HG02610 (cell line): ENCODE measurements around the gene DPP4.
"Not testable (repeated sequence)": the region's sequence is repeated elsewhere in the genome, so short reads cannot be mapped to it uniquely, and the experiment has no call there.

Experiments used
- ATAC-seq: cut with Tn5 transposase; IDR thresholded peaks from one replicate; pipeline ENCODE4 v1.9.1; 2021; ENCODE audit warnings: mild to moderate bottlenecking, moderate library complexity; ENCODE audit not compliant: unreplicated experiment

The DPP4 gene

GRCh38 chr2:162060532-162060931 lies 13.5 kb downstream of the DPP4 start:
- ATAC-seq = no peak

GRCh38 chr2:162058973-162059668 lies 14.9 kb downstream of the DPP4 start:
- peak; percentile 80 for ATAC-seq

GRCh38 chr2:162057426-162057825 lies 16.6 kb downstream of the DPP4 start:
- no peak for ATAC-seq

- ATAC-seq = no peak
Observed at GRCh38 chr2:162056796-162057399, 17.1 kb downstream of the DPP4 start.

- ATAC-seq = no peak
Observed at GRCh38 chr2:162053808-162054155, 20.2 kb downstream of the DPP4 start.

- ATAC-seq = no peak
Observed at GRCh38 chr2:162053066-162053807, 20.8 kb downstream of the DPP4 start.

- ATAC-seq = no peak
Observed at GRCh38 chr2:162050513-162050961, 23.5 kb downstream of the DPP4 start.

GRCh38 chr2:162049089-162049488 lies 24.9 kb downstream of the DPP4 start:
- not testable (repeated sequence) for ATAC-seq

- ATAC-seq = no peak
Observed at GRCh38 chr2:162044586-162044985, 29.4 kb downstream of the DPP4 start.

- ATAC-seq = no peak
Observed at GRCh38 chr2:162043132-162043531, 30.9 kb downstream of the DPP4 start.

- no peak for ATAC-seq
Observed at GRCh38 chr2:162041485-162041884, 32.5 kb downstream of the DPP4 start.

GRCh38 chr2:162038725-162039124 lies 35.3 kb downstream of the DPP4 start:
- ATAC-seq = no peak

GRCh38 chr2:162037886-162038285 lies 36.1 kb downstream of the DPP4 start:
- ATAC-seq = no peak

GRCh38 chr2:162037028-162037795 lies 36.8 kb downstream of the DPP4 start:
- ATAC-seq = no peak

- no peak for ATAC-seq
Observed at GRCh38 chr2:162035981-162036380, 38.0 kb downstream of the DPP4 start.

- no peak for ATAC-seq
Observed at GRCh38 chr2:162030363-162031190, 43.4 kb downstream of the DPP4 start.

GRCh38 chr2:162029287-162029901 lies 44.6 kb downstream of the DPP4 start:
- no peak for ATAC-seq

- no peak for ATAC-seq
Observed at GRCh38 chr2:162028511-162028910, 45.5 kb downstream of the DPP4 start.

GRCh38 chr2:162025121-162025911 lies 48.7 kb downstream of the DPP4 start:
- no peak for ATAC-seq
